ENCODE measurements around the gene KIF26A.
A peak's percentile ranks its signal among the peaks of the same experiment; 100 is the strongest.

KIF26A gene

DNA sequence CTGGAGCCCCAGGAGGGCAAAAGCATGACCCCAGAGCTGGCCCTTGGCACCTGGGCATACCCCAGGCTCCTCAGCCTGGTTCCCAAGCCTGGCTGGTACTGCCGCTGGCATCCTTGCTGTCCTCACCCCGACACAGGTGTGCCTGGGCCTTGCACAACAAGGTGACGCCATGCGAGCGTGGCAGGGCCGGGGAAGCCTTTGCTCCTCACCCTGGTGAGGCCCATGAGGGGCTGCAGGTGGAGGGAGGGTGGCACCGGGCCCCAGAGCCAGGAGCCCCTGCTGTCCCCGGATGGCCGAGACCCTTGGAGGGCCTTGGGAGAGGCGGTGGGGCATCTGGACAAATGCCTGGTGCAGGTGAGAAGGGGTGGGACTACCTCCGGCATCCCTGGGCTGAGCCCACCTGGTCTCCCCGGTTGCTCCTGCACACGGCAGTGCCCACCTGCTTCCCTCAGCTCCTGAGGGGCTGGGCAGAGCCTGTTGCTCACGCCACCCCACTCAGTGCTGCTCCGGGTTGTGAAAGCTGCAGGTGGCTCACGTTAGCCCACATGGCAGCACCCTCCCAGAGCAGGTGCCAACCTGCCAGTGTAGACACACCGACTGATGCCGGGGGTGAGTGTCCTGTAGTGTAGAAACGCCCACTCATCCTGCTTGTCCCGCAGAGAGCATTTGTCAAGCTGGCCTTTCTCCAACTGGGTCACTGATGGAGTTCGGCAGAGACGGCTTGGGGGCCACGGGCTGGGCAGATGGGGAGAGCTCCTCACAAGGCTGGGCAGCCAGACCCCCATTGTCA, 24.6 kb upstream of the KIF26A start:
- DNase-seq = peak in 1 of 5 donors; percentile 7

DNA sequence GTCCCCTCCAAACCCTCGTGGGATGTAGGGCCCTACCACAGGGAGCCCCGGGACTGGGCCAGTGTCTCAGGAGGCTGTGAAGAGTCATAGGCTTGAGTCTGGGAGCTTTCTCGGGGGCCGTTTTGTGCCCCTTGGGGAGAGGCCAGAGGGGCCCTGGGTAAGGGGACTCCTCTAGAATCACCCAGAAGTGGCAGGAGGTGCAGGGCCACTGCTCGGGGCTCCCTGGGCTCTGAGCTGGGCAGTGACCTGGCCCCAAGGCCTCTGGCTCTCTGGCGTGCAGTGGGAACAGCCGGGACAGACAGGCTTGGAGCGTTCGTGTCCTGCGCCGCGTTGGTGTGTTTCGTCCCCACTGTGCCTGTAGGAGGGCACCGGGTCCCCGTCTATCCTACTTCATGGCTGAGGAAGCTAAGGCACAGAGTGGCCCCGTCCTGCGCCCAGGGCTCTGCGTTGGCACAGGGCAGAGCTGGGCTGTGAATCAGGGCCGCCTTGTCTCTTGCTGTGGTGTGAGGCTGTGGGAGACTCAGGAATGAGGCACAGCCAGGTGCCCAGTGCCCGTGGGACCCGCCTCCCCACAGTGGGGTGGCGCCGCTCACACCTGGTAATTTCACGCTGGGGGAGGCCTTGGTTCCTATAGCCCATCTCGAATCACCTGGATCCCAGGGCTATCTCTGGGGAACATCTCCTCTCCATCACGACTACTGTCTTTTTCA, 23.8 kb upstream of the KIF26A start:
- peak in 2 of 5 donors; percentile 0 to 9 for DNase-seq

DNA sequence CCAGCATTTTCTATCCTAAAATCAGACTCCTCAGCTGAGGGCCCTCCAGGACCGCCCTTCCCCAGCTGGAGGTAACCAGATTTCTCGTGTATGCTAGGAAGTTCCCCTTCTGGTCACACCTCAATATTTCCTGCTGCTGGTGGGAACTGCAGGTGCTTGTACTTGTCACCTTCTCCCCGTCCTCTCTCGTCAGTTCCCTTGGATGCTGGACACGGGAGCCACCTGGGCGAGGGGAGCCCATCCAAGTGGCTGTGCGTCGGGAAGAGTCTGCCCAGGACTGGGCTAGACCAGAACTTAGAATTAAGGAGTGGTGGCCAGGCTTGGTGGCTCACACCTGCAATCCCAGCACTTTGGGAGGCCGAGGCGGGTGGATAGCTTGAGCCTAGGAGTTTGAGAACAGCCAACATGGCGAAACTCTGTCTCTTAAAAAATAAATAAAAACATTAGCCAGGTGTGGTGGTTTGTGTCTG, 23.2 kb upstream of the KIF26A start:
- no peak for DNase-seq

DNA sequence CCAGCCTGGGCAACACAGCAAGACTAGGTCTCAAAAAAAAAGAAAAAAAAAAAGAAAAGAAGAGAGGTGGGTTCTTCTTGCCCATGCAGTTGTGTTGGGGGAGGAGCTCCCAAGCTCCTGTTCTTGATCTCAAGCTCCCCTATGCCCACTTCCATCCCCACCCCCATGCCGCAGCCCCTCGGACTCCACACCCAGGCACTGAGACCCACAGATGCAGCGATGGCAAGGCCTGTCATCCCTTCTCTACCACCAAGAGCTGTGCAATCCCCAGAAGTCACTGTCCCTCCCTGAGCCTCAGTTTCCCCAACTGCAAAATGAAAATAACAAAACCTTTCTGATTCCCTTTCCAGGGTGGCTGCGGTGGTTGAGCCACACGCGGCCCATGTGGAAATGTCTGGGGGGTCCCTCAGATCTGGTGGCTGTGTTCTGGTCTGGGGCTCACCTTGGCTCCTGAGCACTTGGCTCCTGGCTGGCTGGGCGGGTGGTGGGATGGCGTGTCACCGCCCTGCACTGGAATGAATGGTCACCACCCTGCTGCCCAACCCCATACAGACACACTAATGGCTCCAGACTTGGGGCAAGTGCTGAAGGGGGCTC, 22.6 kb upstream of the KIF26A start:
- no peak for DNase-seq

DNA sequence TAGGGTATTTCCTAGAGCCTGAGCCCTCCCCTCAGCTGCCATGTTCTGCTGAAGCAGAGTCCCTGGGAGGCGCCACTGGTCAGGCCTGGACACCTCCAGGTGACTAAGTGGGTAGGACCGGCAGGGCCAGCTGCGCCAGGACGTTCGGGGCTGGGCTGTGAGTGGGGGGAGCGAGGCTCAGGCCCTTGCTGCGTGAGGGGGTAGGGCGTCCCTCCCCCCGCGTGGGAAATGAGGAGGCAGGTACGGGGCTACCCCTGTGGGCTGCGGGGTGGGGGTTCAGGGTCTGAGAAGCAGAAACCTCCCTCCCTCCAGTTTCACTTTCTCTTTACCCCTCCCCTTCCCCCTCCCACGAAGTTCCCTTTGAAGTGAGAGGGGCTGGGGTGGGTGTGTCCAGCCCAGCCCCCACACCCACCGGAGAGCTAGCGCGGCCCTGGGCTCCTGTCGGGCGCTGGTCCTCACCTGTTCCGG, 22.1 kb upstream of the KIF26A start:
- peak in 2 of 5 donors; percentile 2 to 10 for DNase-seq

DNA sequence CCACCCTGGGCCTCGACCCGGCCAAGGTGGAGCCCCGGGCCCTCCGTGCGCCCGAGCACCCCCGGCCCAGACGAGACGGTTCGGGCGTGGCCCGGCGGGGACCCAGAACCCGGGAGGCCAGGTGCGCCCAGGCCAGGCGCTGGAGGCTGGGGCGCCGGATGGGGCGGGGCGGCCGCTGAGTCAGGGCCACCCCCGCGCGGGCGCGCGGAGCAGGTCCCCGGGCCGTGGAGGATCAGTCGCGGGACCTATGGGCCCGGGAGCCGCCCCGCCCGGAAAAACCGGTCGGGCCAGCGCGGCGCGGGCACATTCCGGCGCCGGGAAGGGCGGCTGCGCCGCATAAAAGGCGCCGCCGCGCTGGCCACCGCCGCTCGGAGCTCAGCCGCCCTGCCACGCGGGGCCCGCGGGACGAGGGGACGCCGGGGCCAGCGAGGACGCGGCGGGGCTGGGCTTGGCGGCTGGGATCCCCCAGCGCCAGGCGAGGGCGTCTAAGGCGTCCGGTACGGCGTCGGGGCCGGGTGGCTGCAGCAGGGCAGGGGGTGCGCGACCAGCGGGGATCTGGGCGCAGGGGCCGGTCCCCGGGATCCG, 21.5 kb upstream of the KIF26A start:
- DNase-seq = peak in 2 of 5 donors; percentile 2 to 12

DNA sequence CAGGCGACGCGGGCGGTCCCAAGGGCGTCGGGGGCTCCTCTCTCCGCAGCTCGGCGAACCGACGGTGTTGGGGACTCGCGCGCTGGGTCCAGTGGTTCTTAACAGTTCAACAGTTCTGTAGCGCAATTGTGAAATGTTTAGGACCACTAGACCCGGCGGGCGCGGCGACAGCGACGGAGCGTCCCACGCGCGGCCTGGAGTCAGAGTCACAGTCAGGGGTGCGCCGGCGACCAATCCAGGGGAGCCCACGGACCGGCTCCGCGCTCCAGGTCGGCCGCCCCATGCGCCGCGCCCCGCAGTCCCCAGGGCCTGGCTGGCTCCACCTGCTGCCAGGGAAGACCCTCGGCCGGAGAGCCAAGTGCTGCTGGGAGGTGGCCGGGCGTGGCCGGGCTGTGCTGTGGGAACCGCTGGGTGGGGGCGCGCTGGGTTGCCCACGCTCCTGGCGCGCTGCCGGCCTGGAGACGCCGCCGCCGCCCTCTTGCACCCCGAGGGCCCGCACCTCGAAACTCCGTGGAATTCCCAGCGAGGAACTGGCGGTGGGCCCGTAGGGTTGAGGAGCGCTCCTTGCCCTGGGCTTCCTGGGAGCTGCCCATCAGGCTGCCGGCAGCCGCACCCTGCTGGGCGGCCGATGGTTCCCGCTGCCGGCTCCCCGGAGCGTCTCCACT, 20.9 kb upstream of the KIF26A start:
- peak in 2 of 5 donors; percentile 1 to 8 for DNase-seq

GRCh38 chr14:104118006-104118844, 20.2 kb upstream of the KIF26A start:
- DNase-seq = peak in 2 of 5 donors; percentile 0 to 9

DNA sequence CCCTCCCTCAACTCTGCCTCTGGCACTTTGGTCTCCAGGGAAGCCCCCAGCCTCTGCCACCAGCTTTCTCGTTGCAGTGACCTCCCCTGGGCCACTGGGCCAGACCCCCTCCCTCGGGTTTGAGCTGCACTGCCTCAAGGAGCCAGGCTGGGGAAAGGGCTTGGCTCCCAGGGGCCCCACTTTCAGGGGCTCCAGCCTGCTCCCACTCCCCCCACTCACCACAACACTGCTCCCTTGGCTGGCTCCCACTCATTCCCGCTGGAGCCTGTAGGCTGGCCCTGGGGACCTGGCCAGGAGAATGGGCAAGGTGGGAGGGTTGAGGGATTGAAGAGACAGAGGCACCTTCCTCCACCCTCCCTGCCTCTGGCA, 19.3 kb upstream of the KIF26A start:
- no peak for DNase-seq

DNA sequence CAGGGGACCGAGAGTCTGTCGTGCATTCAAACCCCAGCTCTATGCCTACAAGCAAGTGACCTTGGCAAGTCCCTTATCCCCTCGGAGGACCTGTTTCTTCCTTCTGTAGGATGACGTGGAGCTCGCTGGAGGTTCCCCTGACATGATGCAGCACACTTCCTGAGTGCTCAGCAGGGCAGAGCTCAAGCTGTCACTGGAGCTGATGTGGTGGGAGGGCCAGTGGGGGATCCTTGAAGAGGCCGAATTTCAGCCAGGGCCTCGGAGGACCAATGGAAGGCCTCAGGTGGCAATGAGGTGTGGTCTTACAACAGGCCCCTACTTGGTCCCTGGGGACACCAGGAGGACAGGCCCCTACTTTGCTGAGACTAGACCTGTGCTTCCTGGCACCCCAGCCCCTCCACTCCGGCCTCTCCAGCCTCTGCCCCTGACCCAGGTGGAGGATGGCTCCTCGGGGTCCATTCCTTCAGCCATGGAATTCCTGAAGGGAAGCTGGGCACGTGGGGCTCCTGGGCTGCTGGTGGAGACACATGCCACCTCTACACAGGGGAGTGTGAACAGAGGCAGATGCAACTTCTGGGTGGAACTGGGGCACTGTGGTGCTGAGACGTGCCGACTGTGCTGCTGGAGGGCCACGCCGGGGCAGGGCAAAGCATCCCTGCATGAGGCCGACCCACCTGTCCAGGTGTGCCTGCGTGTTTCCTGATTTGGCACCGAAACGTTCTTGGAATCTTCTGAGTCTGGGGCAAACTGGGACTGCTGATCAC, 18.7 kb upstream of the KIF26A start:
- DNase-seq = no peak

GRCh38 chr14:104120281-104120741, 18.1 kb upstream of the KIF26A start:
- no peak for DNase-seq

DNA sequence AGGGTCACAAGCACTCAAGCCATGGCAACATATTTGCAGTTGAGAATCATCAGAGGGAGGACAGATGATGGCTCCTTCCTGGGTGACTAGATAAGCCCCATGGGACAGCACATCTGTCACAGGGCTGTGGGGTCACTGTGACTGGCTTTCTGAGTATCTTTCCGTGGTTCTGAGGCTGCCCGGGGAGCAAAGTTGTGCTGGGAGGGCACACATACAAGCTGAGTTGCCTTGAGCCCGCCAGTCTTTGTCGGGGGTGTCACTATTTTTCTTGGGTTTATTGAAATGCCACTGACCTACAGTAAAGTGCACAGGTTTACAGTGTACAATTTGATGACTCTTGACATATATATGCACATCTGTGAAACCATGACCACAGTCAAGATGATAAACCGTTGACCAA, 17.2 kb upstream of the KIF26A start:
- DNase-seq = no peak

DNA sequence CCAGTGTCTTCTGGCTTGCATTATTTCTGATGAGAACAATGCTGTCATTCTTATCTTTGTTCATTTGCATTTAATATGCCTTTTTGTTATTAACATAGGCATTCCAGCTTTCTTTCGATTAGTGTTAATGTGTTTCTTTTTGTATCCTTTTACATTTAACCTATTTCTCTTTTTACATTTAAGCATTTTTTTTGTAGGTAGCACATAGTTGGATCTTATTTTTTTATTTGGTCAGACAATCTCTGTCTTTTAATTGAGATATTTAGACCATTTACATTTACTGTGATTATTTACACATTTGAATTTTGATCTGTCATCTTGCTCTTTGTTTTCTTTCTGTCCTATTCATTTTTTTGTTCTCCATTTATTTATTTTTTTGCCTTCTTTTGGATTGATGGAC, 14.5 kb upstream of the KIF26A start:
- no peak for DNase-seq

DNA sequence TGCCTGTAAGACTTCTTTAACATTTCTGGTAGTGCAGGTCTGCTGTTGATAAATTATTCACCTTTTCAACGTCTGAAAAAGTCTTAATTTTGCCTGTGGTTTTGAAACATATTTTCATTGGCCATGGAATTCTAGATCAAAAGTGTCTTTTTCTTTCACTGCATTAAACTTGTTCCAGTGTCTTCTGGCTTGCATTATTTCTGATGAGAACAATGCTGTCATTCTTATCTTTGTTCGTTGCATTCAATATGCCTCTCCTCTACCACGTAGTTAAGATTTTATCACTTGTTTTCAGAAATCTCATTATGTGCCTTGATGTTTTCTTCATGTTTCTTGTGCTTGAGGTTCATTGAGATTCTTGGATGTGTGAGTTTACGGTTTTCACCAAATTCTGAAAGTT, 13.4 kb upstream of the KIF26A start:
- DNase-seq = no peak

DNA sequence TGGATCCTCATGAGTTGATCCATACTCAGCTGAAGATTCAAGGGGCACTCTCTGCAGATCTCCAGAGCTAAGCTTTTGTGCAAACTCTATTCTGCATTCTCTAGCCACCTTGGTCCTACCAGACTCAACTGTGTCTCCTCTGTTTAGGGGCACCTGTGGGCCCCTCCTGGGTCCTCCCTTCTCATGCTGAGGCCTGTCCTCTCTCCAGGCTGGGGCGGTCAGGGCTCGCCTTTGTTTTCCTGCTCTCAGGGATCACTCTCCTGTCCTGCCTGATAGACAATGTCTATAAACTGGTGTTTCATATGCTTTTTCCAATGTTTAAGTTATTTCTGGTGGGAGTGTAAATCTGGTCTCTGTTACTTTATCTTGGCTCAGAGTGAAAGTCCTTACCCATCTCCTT, 11.6 kb upstream of the KIF26A start:
- DNase-seq = no peak

- no peak for DNase-seq
Measured at GRCh38 chr14:104128981-104129380, 9.4 kb upstream of the KIF26A start.

- no peak for DNase-seq
Measured at GRCh38 chr14:104129556-104129955, 8.8 kb upstream of the KIF26A start.

GRCh38 chr14:104130974-104131651, 7.3 kb upstream of the KIF26A start:
- DNase-seq = peak in 1 of 5 donors; percentile 0

GRCh38 chr14:104131968-104132732, 6.2 kb upstream of the KIF26A start:
- no peak for DNase-seq
